GM21576 (cell line): Measurements from ENCODE around the gene TICRR.

Source experiments
- ATAC-seq: cut with Tn5 transposase; IDR thresholded peaks from one replicate; pipeline ENCODE4 v1.9.1; 2021; ENCODE audit warnings: mild to moderate bottlenecking, moderate library complexity; ENCODE audit not compliant: unreplicated experiment

The TICRR gene

DNA sequence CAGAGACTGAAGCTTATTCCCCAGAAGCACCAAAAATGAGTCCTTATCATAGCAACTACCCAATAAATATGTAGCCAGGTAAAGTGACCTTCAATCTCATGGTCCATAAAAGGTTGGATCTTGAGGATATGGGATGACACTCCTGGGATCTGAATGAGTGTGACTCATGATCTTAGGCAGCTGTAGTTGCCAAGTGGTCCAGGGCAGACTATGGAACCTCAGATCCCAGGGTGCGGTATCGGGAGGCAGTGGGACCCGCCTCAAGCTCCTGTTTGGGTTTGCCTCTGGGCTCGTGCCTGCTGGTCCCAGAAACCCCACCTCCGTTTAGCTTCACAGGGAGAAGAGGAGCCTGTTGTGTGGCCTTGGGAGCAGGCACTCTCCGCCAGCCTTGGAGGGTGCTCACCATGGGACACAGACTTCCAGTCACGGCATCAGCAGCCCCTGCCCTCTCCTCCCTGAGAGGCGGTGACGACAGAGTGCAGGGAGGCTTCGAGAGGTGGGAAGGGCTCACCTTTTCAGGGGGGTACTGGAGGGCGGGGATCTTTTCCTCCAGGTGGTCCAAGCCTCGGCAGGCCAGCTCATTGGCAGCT, 95.8 kb downstream of the TICRR start:
- no peak for ATAC-seq

DNA sequence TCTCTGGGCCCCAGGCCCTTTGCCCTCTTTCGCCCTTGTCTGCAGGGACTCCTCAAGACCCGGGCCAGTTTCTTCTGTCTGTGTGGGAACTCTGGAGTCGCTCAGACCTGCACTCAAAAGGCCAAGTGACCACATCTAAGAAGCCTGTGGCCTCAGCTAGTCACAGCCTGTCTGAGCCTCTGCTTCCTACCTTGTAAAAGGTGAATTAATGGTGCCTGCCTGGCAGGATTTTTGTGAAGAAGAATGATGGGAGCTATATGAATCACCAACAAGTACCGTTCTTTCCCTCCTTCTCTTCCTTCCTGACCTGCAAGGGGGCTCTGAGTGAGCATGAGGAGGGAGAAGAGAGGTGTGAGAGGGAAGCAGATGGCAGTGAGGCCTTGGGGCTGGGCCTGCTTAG, 96.4 kb downstream of the TICRR start:
- no peak for ATAC-seq

DNA sequence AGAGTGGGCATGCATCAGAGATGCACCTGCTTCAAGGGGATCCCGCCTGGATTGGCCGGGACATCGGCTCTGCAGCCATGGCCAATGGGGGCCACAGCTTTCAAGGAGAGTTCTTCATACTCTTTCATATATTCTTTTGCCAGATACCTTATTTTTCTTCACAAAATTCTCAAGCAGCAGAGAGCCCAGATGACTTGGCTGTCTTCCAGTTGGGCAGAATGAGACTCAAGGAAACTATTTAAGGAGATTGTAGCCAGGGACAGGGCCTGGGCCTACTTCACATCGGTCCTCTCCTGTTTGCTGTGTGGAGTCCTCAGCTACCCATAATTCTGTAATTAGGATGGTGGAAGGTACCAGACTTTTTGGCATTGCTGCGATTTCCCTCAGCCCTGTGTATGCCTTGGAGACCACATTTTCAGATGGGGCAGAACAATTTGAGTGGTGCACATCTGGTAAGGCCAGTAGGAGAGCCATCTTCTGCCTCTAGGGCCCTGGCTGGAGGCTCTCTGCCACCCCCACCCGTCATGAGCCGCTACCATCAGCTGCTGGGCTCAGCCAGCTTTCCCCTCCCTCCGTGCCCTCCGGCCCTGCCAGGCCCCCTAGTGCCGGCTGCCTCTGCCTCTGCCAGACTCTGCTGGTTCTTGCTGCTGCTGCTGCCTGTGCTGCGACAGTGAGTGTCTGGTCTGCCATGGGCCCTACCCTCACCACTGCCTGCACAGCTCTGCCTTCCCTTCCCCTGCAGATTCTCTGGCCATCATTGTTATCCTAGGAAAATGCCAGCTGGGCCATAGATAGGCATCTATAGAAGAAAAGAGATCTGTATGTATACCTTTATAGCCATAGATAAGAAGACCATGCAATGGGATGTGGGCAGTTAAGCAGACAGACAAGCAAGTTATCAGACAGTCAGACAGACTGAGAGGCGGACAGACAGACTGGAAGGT, 97.2 kb downstream of the TICRR start:
- ATAC-seq: no peak

DNA sequence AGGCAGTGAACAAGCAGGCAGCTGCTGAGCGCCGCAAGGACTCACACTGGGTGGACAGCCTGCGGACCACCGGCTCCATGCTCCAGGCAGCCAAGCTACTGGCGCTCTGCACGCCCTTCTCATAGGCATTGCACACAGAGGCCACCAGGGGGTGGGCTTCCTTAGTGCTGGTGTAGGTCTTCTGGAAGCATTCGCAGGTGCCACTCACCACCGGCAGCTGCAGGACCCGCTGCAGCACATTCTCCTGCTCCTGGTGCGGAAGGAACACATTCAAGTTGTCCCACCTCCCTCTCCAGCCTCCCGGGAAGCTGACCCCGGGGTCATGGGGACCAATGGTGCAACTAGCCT, 97.9 kb downstream of the TICRR start:
- ATAC-seq: no peak

DNA sequence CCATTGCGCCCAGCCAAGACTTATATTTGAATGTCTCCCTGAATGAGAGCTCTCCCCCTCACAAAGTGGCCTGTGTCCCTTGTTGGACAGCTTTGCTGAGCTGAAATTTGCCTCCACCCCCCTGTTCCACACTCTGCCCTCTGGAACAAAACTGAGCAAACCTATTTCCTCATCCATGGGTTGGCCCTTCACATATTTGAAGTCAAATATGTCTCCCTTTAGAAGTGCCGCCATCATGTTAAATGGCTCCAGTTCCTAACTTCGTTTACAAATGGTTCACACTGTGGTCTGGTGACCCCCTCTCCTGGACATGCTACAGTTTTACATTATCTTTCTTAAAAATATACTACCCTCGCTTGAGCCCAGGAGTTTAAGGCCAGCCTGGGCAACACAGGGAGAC, 99.3 kb downstream of the TICRR start:
- no peak for ATAC-seq

DNA sequence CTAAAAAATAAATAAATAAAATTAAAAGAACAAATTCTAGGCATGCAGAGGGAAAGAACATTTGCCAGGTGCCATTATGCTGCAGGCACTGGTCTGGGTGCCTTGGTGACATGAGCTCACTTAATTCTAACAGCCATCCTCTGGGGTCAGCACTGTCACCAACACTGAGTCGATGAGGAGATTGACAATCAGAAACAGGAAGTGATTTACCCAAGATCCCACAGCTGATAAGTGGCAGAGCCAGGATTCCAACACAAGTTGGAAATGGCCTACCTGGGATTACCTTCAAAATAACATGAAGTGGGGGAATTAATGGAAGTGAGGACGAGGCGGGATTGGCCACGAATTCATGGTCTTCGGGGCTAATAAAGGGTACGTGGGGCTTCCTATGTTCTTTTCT, 100.3 kb downstream of the TICRR start:
- no peak for ATAC-seq

DNA sequence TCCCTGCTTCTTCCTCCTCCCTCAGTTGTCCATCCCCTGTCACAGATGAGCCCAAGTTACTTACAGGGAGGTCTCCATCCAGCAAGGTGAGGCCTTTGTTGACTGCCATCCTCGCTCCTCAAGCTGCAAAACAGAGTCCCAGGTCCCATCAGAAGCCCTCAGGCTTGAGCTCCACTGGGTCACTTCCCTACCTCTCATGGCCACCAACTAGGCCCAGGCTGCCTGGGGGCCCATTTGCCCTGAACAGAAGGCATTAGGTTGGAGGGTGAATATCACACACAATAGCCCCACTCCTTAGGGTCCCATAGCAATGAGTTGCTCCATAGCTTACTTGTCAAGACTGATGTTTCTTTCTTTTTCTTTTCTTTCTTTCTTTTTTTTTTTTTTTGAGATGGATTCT, 102.1 kb downstream of the TICRR start:
- ATAC-seq: no peak
